HCT116 (cell line): ENCODE measurements around the gene PRR36. TPM values are rescaled to one million over a fixed set of nuclear protein-coding genes. Genes with fewer than 3 reads are reported as not detected.
A peak's percentile ranks its signal among the peaks of the same experiment; 100 is the strongest.

Source experiments
- ATAC-seq: fragments of 200-7000 bp; cut with Tn5 transposase; 2 replicates; pipeline ENCODE4 v1.9.1; 2020; ENCODE audit warnings: mild to moderate bottlenecking, moderate library complexity
- BruUV-seq: library from RNA; stranded (reverse); fragments of 400-500 nt; replicated peaks from 2 replicates; lab custom pipeline; 2021; lab: Mats Ljungman, UMichigan
- CTCF ChIA-PET: fragments of 300-600 bp; sonication (Branson Sonifier 250); formaldehyde crosslinking; loops from one replicate; lab custom pipeline; 2021; ENCODE audit warnings: antibody characterized with exemption; lab: Charles Lee
- POLR2A ChIA-PET: fragments of 300-600, 350-600 bp; sonication (Branson Sonifier 250); formaldehyde crosslinking; loops from one replicate; lab custom pipeline; 2021; ENCODE audit warnings: antibody characterized with exemption; lab: Charles Lee
- RAD21 ChIA-PET, 2 experiments: fragments of 300-600 bp; sonication (Branson Sonifier 250); formaldehyde crosslinking; loops; one replicate each; lab custom pipeline; 2023; ENCODE audit warnings: low total read pairs in 2 of 2; ENCODE audit not compliant: uncharacterized antibody in 2 of 2, unreplicated experiment in 2 of 2, low non-redundant PET in 1 of 2; lab: Charles Lee
- DNase-seq: peaks from one replicate; pipeline ENCODE4 v3.0.0-alpha.2; 2010; ENCODE audit warnings: low read depth, low spot score
- H2AFZ ChIP-seq: fragments of 200-600 bp; shearing (Covaris generic), sonication (generic); 2 replicates; pipeline ENCODE4 v1.6.1; 2017; ENCODE audit warnings: low read depth, mixed run types, mixed read lengths, antibody characterized with exemption, low read length; ENCODE audit not compliant: poor library complexity, severe bottlenecking
- H3K27ac ChIP-seq: 2 replicates; pipeline ENCODE4 v1.5.1; 2012; ENCODE audit warnings: low read depth, low read length
- H3K27me3 ChIP-seq: fragments of 200-600 bp; sonication (generic); 2 replicates; pipeline ENCODE4 v1.6.1; 2016; ENCODE audit warnings: mixed run types, low read length, mixed read lengths; ENCODE audit not compliant: insufficient read depth
- H3K36me3 ChIP-seq, 2 experiments: fragments of 200-500 bp in 1 of 2; fragments of 200-600 bp in 1 of 2; sonication (Bioruptor generic) in 1 of 2; sonication (generic) in 1 of 2; 2 replicates each; pipeline versions ENCODE4 v1.5.1 to v1.6.1; 2014 to 2016; ENCODE audit warnings: low read length in 2 of 2, inconsistent platforms in 1 of 2, mixed read lengths in 1 of 2, mixed run types in 1 of 2; ENCODE audit not compliant: insufficient read depth in 2 of 2, control insufficient read depth in 1 of 2
- H3K4me1 ChIP-seq, 2 experiments: fragments of 200-600 bp in 1 of 2; sonication (generic) in 1 of 2; 2 replicates each; pipeline versions ENCODE4 v1.5.1 to v1.6.1; 2012 to 2017; ENCODE audit warnings: low read length in 2 of 2, inconsistent platforms in 1 of 2, mild to moderate bottlenecking in 1 of 2, mixed read lengths in 1 of 2, mixed run types in 1 of 2, moderate library complexity in 1 of 2; ENCODE audit not compliant: insufficient read depth in 2 of 2, control insufficient read depth in 1 of 2
- H3K4me2 ChIP-seq: fragments of 200-600 bp; sonication (generic); 2 replicates; pipeline ENCODE4 v1.6.1; 2017; ENCODE audit warnings: mixed run types, low read length, mixed read lengths
- H3K4me3 ChIP-seq, 2 experiments: fragments of 200-600 bp in 1 of 2; sonication (generic) in 1 of 2; replicated peaks in 1 of 2; 2 replicates each; pipeline ENCODE4 v1.5.1; 2011 to 2016; ENCODE audit warnings: low read length in 2 of 2, control low read depth in 1 of 2, low read depth in 1 of 2, mild to moderate bottlenecking in 1 of 2, mixed read lengths in 1 of 2, mixed run types in 1 of 2
- H3K79me2 ChIP-seq: fragments of 200-600 bp; sonication (generic); 2 replicates; pipeline ENCODE4 v1.6.1; 2017; ENCODE audit warnings: mild to moderate bottlenecking, mixed run types, low read length, moderate library complexity, mixed read lengths; ENCODE audit not compliant: insufficient read depth
- H3K9ac ChIP-seq: fragments of 200-600 bp; sonication (generic); 2 replicates; pipeline ENCODE4 v1.6.1; 2016; ENCODE audit warnings: low read length, mixed read lengths
- H3K9me2 ChIP-seq: fragments of 200-600 bp; sonication (generic), shearing (Covaris generic); 2 replicates; pipeline ENCODE4 v1.6.1; 2017; ENCODE audit warnings: mixed run types, mild to moderate bottlenecking, moderate library complexity; ENCODE audit not compliant: insufficient read depth
- H3K9me3 ChIP-seq, 2 experiments: fragments of 200-500 bp in 1 of 2; fragments of 200-600 bp in 1 of 2; sonication (Bioruptor generic) in 1 of 2; sonication (generic) in 1 of 2; 2 replicates each; pipeline ENCODE4 v1.6.1; 2014 to 2017; ENCODE audit warnings: low read length in 2 of 2, mixed read lengths in 2 of 2, inconsistent platforms in 1 of 2, low read depth in 1 of 2, mild to moderate bottlenecking in 1 of 2, mixed run types in 1 of 2, moderate library complexity in 1 of 2; ENCODE audit not compliant: control insufficient read depth in 1 of 2, insufficient read depth in 1 of 2
- H4K20me1 ChIP-seq: fragments of 200-600 bp; sonication (generic), shearing (Covaris generic); 2 replicates; pipeline ENCODE4 v1.6.1; 2017; ENCODE audit warnings: mixed run types, mild to moderate bottlenecking, moderate library complexity; ENCODE audit not compliant: insufficient read depth
- CBX3 ChIP-seq: IDR thresholded peaks from 2 replicates; pipeline ENCODE4 v1.6.1; 2012; ENCODE audit warnings: low read depth
- CEBPB ChIP-seq: IDR thresholded peaks from 2 replicates; pipeline ENCODE4 v1.6.1; 2012; ENCODE audit warnings: low read depth
- CTCF ChIP-seq, 3 experiments: fragments of 200-600 bp in 1 of 3; sonication (generic) in 1 of 3; IDR thresholded peaks in 2 of 3; conservative IDR thresholded peaks in 1 of 3; 2 replicates each; pipeline ENCODE4 v1.5.1; 2012 to 2017; ENCODE audit warnings: low read depth in 2 of 3, low read length in 2 of 3, antibody characterized with exemption in 1 of 3, borderline replicate concordance in 1 of 3, control low read depth in 1 of 3, mild to moderate bottlenecking in 1 of 3, mixed read lengths in 1 of 3, mixed run types in 1 of 3, moderate library complexity in 1 of 3; ENCODE audit not compliant: insufficient read depth in 1 of 3
- ELF1 ChIP-seq: IDR thresholded peaks from 2 replicates; pipeline ENCODE4 v1.6.1; 2012; ENCODE audit warnings: low read depth, borderline replicate concordance
- FOSL1 ChIP-seq: IDR thresholded peaks from 2 replicates; pipeline ENCODE4 v1.6.1; 2012; ENCODE audit warnings: low read depth
- JUND ChIP-seq: IDR thresholded peaks from 2 replicates; pipeline ENCODE4 v1.6.1; 2012
- MAX ChIP-seq: IDR thresholded peaks from 2 replicates; pipeline ENCODE4 v1.6.1; 2012
- POLR2A ChIP-seq: IDR thresholded peaks from 2 replicates; pipeline ENCODE4 v1.7.0; 2011; ENCODE audit warnings: borderline replicate concordance; ENCODE audit not compliant: insufficient read depth, insufficient read length; ENCODE audit errors: extremely low read depth
- POLR2AphosphoS5 ChIP-seq: IDR thresholded peaks from 2 replicates; pipeline ENCODE4 v1.6.1; 2011; ENCODE audit warnings: mild to moderate bottlenecking, low read depth, low read length, moderate library complexity
- RAD21 ChIP-seq: IDR thresholded peaks from 2 replicates; pipeline ENCODE4 v1.6.1; 2012; ENCODE audit warnings: low read depth, mild to moderate bottlenecking
- REST ChIP-seq: IDR thresholded peaks from 2 replicates; pipeline ENCODE4 v1.6.1; 2012; ENCODE audit warnings: low read depth
- SP1 ChIP-seq: IDR thresholded peaks from 2 replicates; pipeline ENCODE4 v1.6.1; 2012; ENCODE audit warnings: low read depth
- SRF ChIP-seq: IDR thresholded peaks from 2 replicates; pipeline ENCODE4 v1.6.1; 2012; ENCODE audit warnings: low read depth
- TCF7L2 ChIP-seq: IDR thresholded peaks from 2 replicates; pipeline ENCODE4 v1.7.0; 2011; ENCODE audit warnings: borderline replicate concordance, inconsistent platforms; ENCODE audit not compliant: insufficient read depth, insufficient read length; ENCODE audit errors: extremely low read depth
- YY1 ChIP-seq: IDR thresholded peaks from 2 replicates; pipeline ENCODE4 v1.6.1; 2011; ENCODE audit warnings: low read length, low read depth, moderate library complexity, mild to moderate bottlenecking; ENCODE audit not compliant: insufficient replicate concordance; ENCODE audit errors: extremely low read depth
- ZBTB33 ChIP-seq: IDR thresholded peaks from 2 replicates; pipeline ENCODE4 v1.6.1; 2011; ENCODE audit warnings: mild to moderate bottlenecking, low read length, moderate library complexity; ENCODE audit not compliant: insufficient replicate concordance; ENCODE audit errors: extremely low read depth
- ZFX ChIP-seq: fragments of 450-650 bp; IDR thresholded peaks from 2 replicates; pipeline ENCODE4 v1.6.1; 2017
- ZNF274 ChIP-seq: fragments of 200-500 bp; sonication (Bioruptor generic); IDR thresholded peaks from 2 replicates; pipeline ENCODE4 v1.6.1; 2014; ENCODE audit warnings: mild to moderate bottlenecking, low read depth, low read length, inconsistent platforms
- intact Hi-C: fragments of 100-400 bp; cut with micrococcal nuclease; formaldehyde crosslinking; loops from 2 replicates; pipeline ENCODE4 v1.10.0; 2022
- total RNA-seq: library from RNA; stranded (reverse); gene quantifications from one replicate; pipeline ENCODE4 v1.2.1, GENCODE V29; 2021; ENCODE audit not compliant: unreplicated experiment

Gene PRR36
- total RNA-seq, 1 experiment from 2014 or later = 7.5 TPM

- Histone ChIP-seq H3K9ac (peak overlapping the region; percentile 89), H3K4me3 (peak overlapping the region; percentile 66 to 74), H3K36me3 (peaks cover 0 to 7% of the 10 kb centered on the region in 2 experiments; a peak in 3 of 4 replicates), H3K79me2 (peaks cover 10% of the 10 kb centered on the region; the same call in 1 of the 2 replicates), H3K27me3 (no peaks in the 10 kb centered on the region), H3K27ac (peak overlapping the region; percentile 89), H3K4me1 (peaks cover 21 to 57% of the 10 kb centered on the region in 2 experiments; a peak in 3 of 4 replicates), H2AFZ (peak overlapping the region; percentile 14), H3K9me2 (no peaks in the 10 kb centered on the region), H3K4me2 (peak overlapping the region; percentile 91), H3K9me3 (no peaks in the 10 kb centered on the region), H4K20me1 (no peaks in the 10 kb centered on the region)
- POLR2A ChIA-PET = interaction anchor here (1.3 to 1.7 kb wide), 2 partner anchors 14 to 26 kb away, joined by 5 to 6 read pairs; partner anchors contain the start of genes MAP2K7 and TIMM44
- intact Hi-C loops = no loop called here
- DNase-seq = no peak
- ATAC-seq = peak; percentile 51
- BruUV-seq = no TSS peak
- RAD21 ChIA-PET = no interaction called here
- CTCF ChIA-PET = interaction anchor here (0.8 to 5.2 kb wide), 6 partner anchors 12 to 85 kb away, joined by 3 to 30 read pairs (median 4); partner anchors contain the start of genes MAP2K7 and TIMM44
- no peak for TF ChIP-seq TCF7L2
- peak in 2 of 3 experiments; percentile 69 to 79; a peak in 4 of 6 replicates for TF ChIP-seq CTCF (IDR thresholded peaks at IDR 0.05 in 2 of 3, conservative IDR thresholded peaks at IDR 0.05 in 1 of 3; ENCODE audit: borderline replicate concordance in 1 of 3, insufficient read depth in 1 of 3, low read depth in 2 of 3, low read length in 2 of 3)
- TF ChIP-seq ZNF274 = no peak
- no peak for TF ChIP-seq REST
- no peak for TF ChIP-seq SRF
- TF ChIP-seq POLR2AphosphoS5 = peak; percentile 41
- TF ChIP-seq YY1 = no peak
- peak; percentile 94 for TF ChIP-seq ZFX
- no peak for TF ChIP-seq ELF1
- TF ChIP-seq JUND = no peak
- TF ChIP-seq SP1 = no peak
- peak; percentile 68 for TF ChIP-seq RAD21
- TF ChIP-seq MAX = peak; percentile 86
- TF ChIP-seq CBX3 = 0 out of 2 replicates have a peak, but pooled peaks have one; percentile 10
- no peak for TF ChIP-seq FOSL1
- peak; percentile 57 for TF ChIP-seq POLR2A
- no peak for TF ChIP-seq ZBTB33
- no peak for TF ChIP-seq CEBPB
Observed at GRCh38 chr19:7917267-7918061, 43.3 kb upstream of the PRR36 start.
